A549 (cell line): ENCODE measurements around the gene GGTLC2. TPM values are rescaled to one million over a fixed set of nuclear protein-coding genes. Genes with fewer than 3 reads are reported as not detected.

Experiments used
- ATAC-seq, 2 experiments: fragments of 200-7000 bp in 1 of 2; fragments of >200 bp in 1 of 2; cut with Nextera tagmentation in 1 of 2; cut with Tn5 transposase in 1 of 2; 3 replicates each; pipeline versions ENCODE4 v1.8.0 to v1.9.1; 2018 to 2020; ENCODE audit warnings: mild to moderate bottlenecking in 1 of 2, moderate library complexity in 1 of 2
- CTCF ChIA-PET: fragments of 300-600 bp; sonication (Branson Sonifier 250); formaldehyde crosslinking; extraction: SDS; loops from one replicate; lab custom pipeline; 2021; ENCODE audit warnings: antibody characterized with exemption, inconsistent platforms; lab: Yijun Ruan, JAX
- POLR2A ChIA-PET: fragments of 350-600 bp; formaldehyde crosslinking; extraction: SDS; loops from one replicate; lab custom pipeline; 2021; ENCODE audit warnings: antibody characterized with exemption, inconsistent platforms; lab: Yijun Ruan, JAX
- DNase-seq, 2 experiments: peaks; one replicate each; pipeline versions ENCODE4 v3.0.0 to v3.0.0-alpha.2; 2011 to 2016; ENCODE audit warnings: low read depth in 1 of 2, low spot score in 1 of 2
- FAIRE-seq: peaks from 2 replicates; lab custom pipeline; 2011; peaks lifted over from hg19 to GRCh38; lab: Jason Lieb, UNC
- H3K27ac ChIP-seq, 2 experiments: fragments of >200 bp; sonication (Bioruptor Twin); formaldehyde crosslinking; 3 replicates each; pipeline ENCODE4 v1.5.1; 2016 to 2017
- H3K4me1 ChIP-seq: fragments of >200 bp; sonication (Bioruptor Twin); formaldehyde crosslinking; 3 replicates; pipeline ENCODE4 v1.6.1; 2016
- H3K4me2 ChIP-seq: fragments of >200 bp; sonication (Bioruptor Twin); formaldehyde crosslinking; 3 replicates; pipeline ENCODE4 v1.6.1; 2016
- H3K4me3 ChIP-seq: fragments of >200 bp; sonication (Bioruptor Twin); formaldehyde crosslinking; 3 replicates; pipeline ENCODE4 v1.5.1; 2016
- H3K9me3 ChIP-seq: fragments of >200 bp; sonication (Bioruptor Twin); formaldehyde crosslinking; 3 replicates; pipeline ENCODE4 v1.6.1; 2016
- BCL3 ChIP-seq: fragments of >200 bp; sonication (Bioruptor Twin); formaldehyde crosslinking; IDR thresholded peaks from 3 replicates; pipeline ENCODE4 v1.6.1; 2016
- CHD4 ChIP-seq: fragments of 200-600 bp; sonication (generic); IDR thresholded peaks from 2 replicates; pipeline ENCODE4 v1.6.1; 2016; ENCODE audit warnings: antibody characterized with exemption, mild to moderate bottlenecking, borderline replicate concordance
- CTCF ChIP-seq: fragments of >200 bp; sonication (Bioruptor Twin); formaldehyde crosslinking; IDR thresholded peaks from 3 replicates; pipeline ENCODE4 v1.5.1; 2016
- EHF ChIP-seq: fragments of 250-450 bp; sonication (Bioruptor Pico); IDR thresholded peaks from 2 replicates; pipeline ENCODE4 v1.5.0; 2020; ENCODE audit warnings: mild to moderate bottlenecking
- EHMT2 ChIP-seq: fragments of 200-600 bp; sonication (generic); IDR thresholded peaks from 2 replicates; pipeline ENCODE4 v1.6.1; 2016; ENCODE audit warnings: antibody characterized with exemption, low read depth, mild to moderate bottlenecking, moderate library complexity
- HDAC2 ChIP-seq: fragments of 200-600 bp; sonication (generic); IDR thresholded peaks from 2 replicates; pipeline ENCODE4 v1.6.1; 2016
- HOXB13 ChIP-seq: fragments of 250-450 bp; sonication (Bioruptor Pico); IDR thresholded peaks from 2 replicates; pipeline ENCODE4 v1.5.0; 2020; ENCODE audit warnings: low read depth, mild to moderate bottlenecking, moderate library complexity
- HOXB5 ChIP-seq: fragments of 250-450 bp; sonication (Bioruptor Pico); IDR thresholded peaks from 2 replicates; pipeline ENCODE4 v1.5.0; 2020; ENCODE audit warnings: mild to moderate bottlenecking, moderate library complexity
- JUN ChIP-seq, 2 experiments: fragments of >200 bp; sonication (Bioruptor Twin); formaldehyde crosslinking; IDR thresholded peaks; 2 replicates in 1 of 2; 3 replicates in 1 of 2; pipeline ENCODE4 v1.6.1; 2016 to 2017
- JUNB ChIP-seq: fragments of >200 bp; sonication (Bioruptor Twin); formaldehyde crosslinking; IDR thresholded peaks from 2 replicates; pipeline ENCODE4 v1.6.1; 2016
- MAFK ChIP-seq: fragments of 450-650 bp; IDR thresholded peaks from 2 replicates; pipeline ENCODE4 v1.6.1; 2014; ENCODE audit not compliant: partially characterized antibody
- MYC ChIP-seq: IDR thresholded peaks from 2 replicates; pipeline ENCODE4 v1.6.1; 2012; ENCODE audit warnings: mild to moderate bottlenecking, inconsistent platforms, low read length, improper control_type of control experiment, borderline replicate concordance
- NFE2L2 ChIP-seq: fragments of 150-350 bp; conservative IDR thresholded peaks from 2 replicates; pipeline ENCODE4 v1.6.1; 2014; ENCODE audit warnings: low read length
- NPAS2 ChIP-seq: fragments of 250-450 bp; sonication (Bioruptor Pico); IDR thresholded peaks from 2 replicates; pipeline ENCODE4 v1.8.0; 2022; ENCODE audit warnings: mild to moderate bottlenecking, moderate library complexity, borderline replicate concordance
- NR3C1 ChIP-seq: fragments of >200 bp; sonication (Bioruptor Twin); formaldehyde crosslinking; IDR thresholded peaks from 3 replicates; pipeline ENCODE4 v1.6.1; 2017
- PBX3 ChIP-seq: IDR thresholded peaks from 2 replicates; pipeline ENCODE4 v1.6.1; 2012
- RCOR1 ChIP-seq: fragments of 150-350 bp; IDR thresholded peaks from 2 replicates; pipeline ENCODE4 v1.6.1; 2014; ENCODE audit warnings: antibody characterized with exemption, low read length, low read depth
- TP53 ChIP-seq: fragments of 250-450 bp; sonication (Bioruptor Pico); IDR thresholded peaks from 2 replicates; pipeline ENCODE4 v1.5.0; 2021; ENCODE audit warnings: mild to moderate bottlenecking, moderate library complexity
- USF2 ChIP-seq: fragments of 450-650 bp; IDR thresholded peaks from 2 replicates; pipeline ENCODE4 v1.6.1; 2014; ENCODE audit warnings: antibody characterized with exemption
- ZC3H11A ChIP-seq: fragments of 450-650 bp; IDR thresholded peaks from 2 replicates; pipeline ENCODE4 v1.6.1; 2014; ENCODE audit warnings: antibody characterized with exemption, mild to moderate bottlenecking
- ZFP36 ChIP-seq: fragments of 450-650 bp; IDR thresholded peaks from 2 replicates; pipeline ENCODE4 v1.6.1; 2014; ENCODE audit warnings: borderline replicate concordance; ENCODE audit not compliant: partially characterized antibody
- WGBS: methylation state at CpG from one replicate; pipeline ENCODE4 v1.1.6; 2017; ENCODE audit errors: missing lambda C conversion rate; 5-methylcytosine and 5-hydroxymethylcytosine counted together
- polyA plus RNA-seq, 4 experiments: library from polyadenylated mRNA; depleted of rRNA in 3 of 4; stranded (reverse); fragments of >200 nt; fragmentation: RNase III in 1 of 4; extraction: RNeasy Plus Mini Kit Qiagen cat#74134 plus additional on column Dnase treatment in 1 of 4; gene quantifications; 2 replicates in 3 of 4; 3 replicates in 1 of 4; pipeline ENCODE4 v1.2.3, GENCODE V29; 2011 to 2017
- TF ChIP-seq, protein P1 (sequence below): IDR thresholded peaks from 2 replicates; pipeline ENCODE4 v1.6.1; 2012

GGTLC2 gene
- polyA plus RNA-seq, 2 of the 4 experiments (the other 2 are of a cell fraction) = not detected

- 90% methylated on average over 5 of the region's 6 CpGs for WGBS
- no peaks in the 10 kb centered on the region for H3K4me1 ChIP-seq
- no peak for TF ChIP-seq HOXB5 (CRISPR knock-in tag)
- no peak for TF ChIP-seq CTCF
- TF ChIP-seq NR3C1 = no peak
- no peak for TF ChIP-seq HDAC2
- no peak for TF ChIP-seq HOXB13 (CRISPR knock-in tag)
- no peak for TF ChIP-seq EHF (CRISPR knock-in tag)
- no peak for TF ChIP-seq PBX3
- no peak for TF ChIP-seq MYC
- no peak for TF ChIP-seq ZFP36
- no peak for TF ChIP-seq NPAS2 (CRISPR knock-in tag)
- no peak for TF ChIP-seq EHMT2
- ATAC-seq (no peak), DNase-seq (no peak), FAIRE-seq (no peak)
- H3K4me3 ChIP-seq = no peak overlapping the region
- POLR2A ChIA-PET = no interaction called here
- no peak overlapping the region for H3K27ac ChIP-seq
- no peaks in the 10 kb centered on the region for H3K9me3 ChIP-seq
- no peak overlapping the region for H3K4me2 ChIP-seq
- CTCF ChIA-PET = interaction anchor here (0.8 to 5.4 kb wide), 2 partner anchors 13 to 42 kb away, joined by 3 to 33 read pairs; partner anchors contain the start of gene PRAME
Measured at GRCh38 chr22:22600531-22601261, 43.7 kb upstream of the GGTLC2 start.

- no peak overlapping the region for H3K4me2 ChIP-seq
- POLR2A ChIA-PET = no interaction called here
- no peak for DNase-seq
- H3K27ac ChIP-seq = no peak overlapping the region
- TF ChIP-seq BCL3 (no peak), NFE2L2 (no peak), CHD4 (no peak), RCOR1 (no peak), MAFK (no peak), ZC3H11A (no peak), JUNB (no peak), TP53 (no peak), USF2 (no peak), JUN (IDR thresholded peaks at IDR 0.05) (no peak), MYC (no peak)
- TF ChIP-seq, protein P1, sequence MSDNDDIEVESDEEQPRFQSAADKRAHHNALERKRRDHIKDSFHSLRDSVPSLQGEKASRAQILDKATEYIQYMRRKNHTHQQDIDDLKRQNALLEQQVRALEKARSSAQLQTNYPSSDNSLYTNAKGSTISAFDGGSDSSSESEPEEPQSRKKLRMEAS = no peak
- TF ChIP-seq, all 56 proteins: peak for 0
- CTCF ChIA-PET = interaction anchor here (0.5 to 0.6 kb wide), 2 partner anchors 18 to 371 kb away, joined by 3 to 4 read pairs; no protein-coding TSS in a partner anchor
- Histone ChIP-seq H3K4me3 (no peak overlapping the region), H3K4me1 (no peaks in the 10 kb centered on the region), H3K9me3 (no peaks in the 10 kb centered on the region)
- WGBS = 27% methylated on average over 3 of the region's 3 CpGs
- FAIRE-seq (no peak), ATAC-seq (no peak)
Measured at GRCh38 chr22:22603470-22603947, 40.9 kb upstream of the GGTLC2 start.
